ENCODE measurements around the gene HOXC9. TPM values are rescaled to one million over a fixed set of nuclear protein-coding genes. Genes with fewer than 3 reads are reported as not detected.

HOXC9 gene
- total and polyA plus RNA-seq, 2 of the 4 experiments (the other 2 are of a cell fraction) = 0.26 TPM; not detected in 1

GRCh38 chr12:53989227-53990113 lies 10.5 kb upstream of the HOXC9 start:
- dilution Hi-C loops (cut with HindIII; ENCODE audit: low sequenced_read_pairs, unreplicated experiment) = no loop called here
- intact Hi-C loops (cut with micrococcal nuclease) = loop anchor here (5.0 kb wide), 1 partner anchor 222 kb away; no protein-coding TSS in a partner anchor
- H3K27me3 ChIP-seq (ENCODE audit: control insufficient read depth, insufficient read depth, low read length) = peaks cover 97% of the 10 kb centered on the region

More at GRCh38 chr12:53989227-53990113, 10.5 kb upstream of the HOXC9 start:
- BruUV-seq (replicated peaks) = no TSS peak
- Histone ChIP-seq H4K91ac (ENCODE audit: insufficient read depth, low read depth, low read length) (no peak overlapping the region), H3K4me1 (ENCODE audit: control insufficient read depth, insufficient read depth, low read length) (0 out of 2 replicates have a peak, but pooled peaks cover 2% of the 10 kb centered on the region), H3K9ac (ENCODE audit: low read depth, low read length) (no peak overlapping the region), H3K27ac (ENCODE audit: insufficient read depth, low read length) (no peak overlapping the region), H3K4me2 (ENCODE audit: low read depth, low read length) (peak overlapping the region; percentile 61), H3K9me3 (ENCODE audit: control insufficient read depth, insufficient read depth, low read length) (peaks cover 15% of the 10 kb centered on the region), H2AFZ (replicated peaks; ENCODE audit: low read length, poor library complexity) (peak overlapping the region; percentile 6), H2BK120ac (ENCODE audit: low read depth, low read length) (no peak overlapping the region), H3K9me1 (ENCODE audit: insufficient read depth, low read length) (no peaks in the 10 kb centered on the region), H3K14ac (replicated peaks; ENCODE audit: low read depth, low read length) (no peak overlapping the region), H4K20me1 (ENCODE audit: insufficient read depth, low read length) (no peaks in the 10 kb centered on the region; the same call in 1 of the 2 replicates), H3K4me3 (ENCODE audit: insufficient read depth, low read depth, low read length) (no peak overlapping the region), H2AK9ac (replicated peaks; ENCODE audit: low read depth, low read length, poor library complexity) (no peak overlapping the region), H3K4ac (ENCODE audit: low read depth, low read length) (no peak overlapping the region), H3K79me1 (ENCODE audit: low read depth in 1 of 2, low read length in 2 of 2) (no peaks in the 10 kb centered on the region), H4K5ac (ENCODE audit: low read depth, low read length) (no peak overlapping the region), H2AK5ac (ENCODE audit: low read depth, low read length) (no peak overlapping the region), H2BK15ac (ENCODE audit: low read depth, low read length) (no peak overlapping the region), H2BK5ac (ENCODE audit: low read depth, low read length, poor library complexity, severe bottlenecking) (no peak overlapping the region), H3K18ac (ENCODE audit: low read depth, low read length) (no peak overlapping the region), H4K8ac (ENCODE audit: low read depth in 2 of 2, low read length in 2 of 2) (no peak overlapping the region), H2BK20ac (ENCODE audit: low read depth, low read length) (no peak overlapping the region), H3K56ac (ENCODE audit: extremely low read depth, insufficient read depth, low read length) (no peak overlapping the region), H3K36me3 (ENCODE audit: control insufficient read depth, insufficient read depth, low read length) (no peaks in the 10 kb centered on the region), H3K23ac (ENCODE audit: low read depth, low read length) (no peak overlapping the region)
- in situ Hi-C loops (cut with MboI; ENCODE audit: low sequenced_read_pairs) = loop anchor here (10.0 kb wide), 2 partner anchors 225 to 385 kb away; no protein-coding TSS in a partner anchor
- DNase-seq = peak; percentile 45
- no peak for ATAC-seq (ENCODE audit: low read depth)
- CTCF ChIA-PET = interaction anchor here (2.3 kb wide), 1 partner anchor 212 kb away, joined by 8 read pairs; no protein-coding TSS in a partner anchor
- POLR2A ChIA-PET (ENCODE audit: unreplicated experiment) = no interaction called here
- peak; percentile 48 for TF ChIP-seq CTCF (conservative IDR thresholded peaks at IDR 0.05; ENCODE audit: low read depth, low read length)
- TF ChIP-seq SMC3 (IDR thresholded peaks at IDR 0.05; ENCODE audit: low read depth, low read length) = peak; percentile 39; the same call in 1 of the 2 replicates
- peak; percentile 39 for TF ChIP-seq RAD21 (IDR thresholded peaks at IDR 0.05; ENCODE audit: low read length)
- TF ChIP-seq BHLHE40 (IDR thresholded peaks at IDR 0.05; ENCODE audit: low read depth, low read length) = no peak
- TF ChIP-seq RFX5 (IDR thresholded peaks at IDR 0.05; ENCODE audit: low read depth, low read length) = no peak
- TF ChIP-seq MXI1 (IDR thresholded peaks at IDR 0.05; ENCODE audit: borderline replicate concordance, low read depth, low read length) = no peak
- WGBS, 2 experiments (ENCODE audit: extremely low coverage in 2 of 2, insufficient read length in 1 of 2) = 0% methylated on average over 1 of the region's 28 CpGs; no CpG with 5 or more reads in 1 of the 2 experiments
